Activated T-helper 17 cell treated with anti-CD3 and anti-CD28 coated beads, Interleukin-2, amount 50 U/mL, for 72 hours (primary cell): Measurements from ENCODE around the gene ACO2. TPM values are rescaled to one million over a fixed set of nuclear protein-coding genes. Genes with fewer than 3 reads are reported as not detected.

ENCODE experiments used
- ATAC-seq: fragments of 150-1000 bp; cut with Tn5 transposase; replicated peaks from 2 replicates; pipeline ENCODE4 v1.10.0; 2021; ENCODE audit warnings: mild to moderate bottlenecking, moderate library complexity
- H3K27ac Mint-ChIP-seq: one replicate; pipeline ENCODE4 v1.8.0; 2022; ENCODE audit warnings: mixed read lengths
- H3K27me3 Mint-ChIP-seq: one replicate; pipeline ENCODE4 v1.8.0; 2022; ENCODE audit warnings: mixed read lengths
- H3K36me3 Mint-ChIP-seq: one replicate; pipeline ENCODE4 v1.8.0; 2022; ENCODE audit warnings: low read depth, mild to moderate bottlenecking, mixed read lengths
- H3K4me1 Mint-ChIP-seq: one replicate; pipeline ENCODE4 v1.8.0; 2022; ENCODE audit warnings: mixed read lengths
- H3K4me3 Mint-ChIP-seq: one replicate; pipeline ENCODE4 v1.8.0; 2022; ENCODE audit warnings: mild to moderate bottlenecking, mixed read lengths
- H3K9me3 Mint-ChIP-seq: one replicate; pipeline ENCODE4 v1.8.0; 2022; ENCODE audit warnings: mixed read lengths
- total RNA-seq, 2 donors: library from RNA; stranded (reverse); gene quantifications; one replicate each; pipeline ENCODE4 v1.2.3, GENCODE V29; 2022

Gene ACO2
- total RNA-seq, 2 donors from 2014 or later, result 67.8 to 106 TPM

- Mint-ChIP-seq H3K4me1 (peaks cover 20% of the 10 kb centered on the region), H3K36me3 (peaks cover 17% of the 10 kb centered on the region), H3K4me3 (no peak overlapping the region), H3K27me3 (no peaks in the 10 kb centered on the region), H3K27ac (peak overlapping the region; percentile 41), H3K9me3 (no peaks in the 10 kb centered on the region)
- ATAC-seq, result no peak
Measured at GRCh38 chr22:41478473-41478872, 9.6 kb downstream of the ACO2 start.

GRCh38 chr22:41478891-41479521, 10.1 kb downstream of the ACO2 start:
- ATAC-seq, result peak; percentile 72
- H3K36me3 Mint-ChIP-seq, result peaks cover 11% of the 10 kb centered on the region
- H3K4me1 Mint-ChIP-seq, result peaks cover 14% of the 10 kb centered on the region
- no peaks in the 10 kb centered on the region for H3K9me3 Mint-ChIP-seq
- H3K27me3 Mint-ChIP-seq, result no peaks in the 10 kb centered on the region
- H3K4me3 Mint-ChIP-seq, result no peak overlapping the region
- H3K27ac Mint-ChIP-seq, result peak overlapping the region; percentile 41

DNA sequence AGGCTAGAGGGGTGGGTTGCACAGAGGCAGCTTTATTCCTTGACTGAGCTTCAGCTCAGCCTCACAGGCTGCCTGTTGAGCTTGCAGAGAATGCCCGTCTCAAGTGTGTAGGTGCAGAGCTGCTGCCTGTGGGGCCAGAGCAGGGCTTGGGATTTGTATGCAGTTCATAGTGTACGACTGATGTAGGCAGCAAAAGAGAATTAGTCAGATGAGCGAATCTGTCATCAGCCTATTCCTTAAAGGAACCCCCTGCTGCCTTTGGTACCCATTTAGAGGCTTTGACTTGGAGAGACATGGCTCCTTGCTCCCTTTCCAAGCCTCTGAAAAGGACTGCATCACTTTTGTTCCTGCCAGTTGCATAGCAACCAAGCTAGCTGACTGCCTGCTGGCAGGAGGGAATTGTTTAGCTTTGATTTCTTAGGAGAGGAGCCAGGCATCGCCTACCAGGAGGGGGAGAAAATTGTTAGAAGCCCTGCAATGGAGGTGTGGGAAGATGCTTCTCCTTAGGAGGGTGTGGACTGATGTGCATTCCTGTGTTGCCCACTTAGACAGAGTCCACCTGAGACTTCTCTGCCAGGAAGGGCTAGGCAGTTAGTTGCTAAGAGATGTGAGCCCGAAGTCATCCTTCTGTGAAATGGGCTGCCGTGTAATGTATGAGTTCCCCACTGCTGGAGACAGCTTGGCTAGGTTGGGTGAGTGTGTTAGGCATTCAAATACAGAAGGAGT, 10.9 kb downstream of the ACO2 start:
- H3K27ac Mint-ChIP-seq, result peak overlapping the region; percentile 79
- peaks cover 9% of the 10 kb centered on the region for H3K36me3 Mint-ChIP-seq
- H3K27me3 Mint-ChIP-seq, result no peaks in the 10 kb centered on the region
- H3K4me3 Mint-ChIP-seq, result no peak overlapping the region
- H3K4me1 Mint-ChIP-seq, result peaks cover 13% of the 10 kb centered on the region
- no peak for ATAC-seq
- no peaks in the 10 kb centered on the region for H3K9me3 Mint-ChIP-seq

- Mint-ChIP-seq H3K4me3 (no peak overlapping the region), H3K9me3 (no peaks in the 10 kb centered on the region), H3K4me1 (peaks cover 13% of the 10 kb centered on the region), H3K27me3 (no peaks in the 10 kb centered on the region), H3K27ac (peak overlapping the region; percentile 79), H3K36me3 (peaks cover 9% of the 10 kb centered on the region)
- ATAC-seq, result no peak
Measured at GRCh38 chr22:41480397-41480735, 11.4 kb downstream of the ACO2 start.

DNA sequence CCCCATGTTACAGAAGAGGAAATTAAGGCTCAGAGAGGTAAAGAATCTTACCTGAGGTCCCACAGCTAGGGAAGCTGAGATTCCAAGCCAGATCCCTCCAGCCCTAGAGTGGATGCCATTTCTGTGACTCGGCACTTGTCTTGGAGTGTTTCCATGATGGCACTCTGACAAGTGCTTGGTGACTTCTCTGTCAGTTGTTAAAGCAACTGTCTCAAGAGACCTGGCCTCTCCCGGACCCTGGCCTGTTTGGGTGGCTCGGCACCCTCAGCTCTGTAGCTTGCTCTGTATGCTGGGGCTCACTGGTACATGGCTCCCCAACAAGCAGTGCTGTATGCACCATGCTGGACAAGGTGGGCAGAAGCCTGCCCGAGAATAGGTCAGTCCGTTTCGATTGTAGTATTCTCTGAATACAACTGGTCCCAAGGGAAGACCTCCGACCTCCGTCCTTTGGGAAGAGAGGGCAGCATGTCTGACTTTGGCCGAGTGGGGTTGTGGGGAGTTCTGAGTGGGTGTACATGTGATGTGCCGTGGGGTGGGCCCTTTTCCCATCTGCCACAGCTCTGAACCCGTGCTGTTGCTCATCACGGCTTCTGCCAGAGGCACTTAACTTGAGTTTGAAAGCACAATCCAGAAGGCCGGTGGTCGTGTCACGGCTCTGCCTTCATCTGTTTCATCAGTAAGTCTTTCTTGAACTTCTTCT, 12.4 kb downstream of the ACO2 start:
- no peak for ATAC-seq
- Mint-ChIP-seq H3K4me3 (no peak overlapping the region), H3K27ac (peak overlapping the region; percentile 84), H3K36me3 (peaks cover 14% of the 10 kb centered on the region), H3K27me3 (no peaks in the 10 kb centered on the region), H3K4me1 (peaks cover 18% of the 10 kb centered on the region), H3K9me3 (no peaks in the 10 kb centered on the region)

GRCh38 chr22:41481925-41482318, 13.0 kb downstream of the ACO2 start:
- Mint-ChIP-seq H3K4me1 (peaks cover 18% of the 10 kb centered on the region), H3K27ac (peak overlapping the region; percentile 84), H3K27me3 (no peaks in the 10 kb centered on the region), H3K4me3 (no peak overlapping the region), H3K36me3 (peaks cover 14% of the 10 kb centered on the region), H3K9me3 (no peaks in the 10 kb centered on the region)
- ATAC-seq, result no peak

GRCh38 chr22:41482319-41482935, 13.5 kb downstream of the ACO2 start:
- H3K4me3 Mint-ChIP-seq, result no peak overlapping the region
- H3K27me3 Mint-ChIP-seq, result no peaks in the 10 kb centered on the region
- peak overlapping the region; percentile 84 for H3K27ac Mint-ChIP-seq
- H3K9me3 Mint-ChIP-seq, result no peaks in the 10 kb centered on the region
- H3K36me3 Mint-ChIP-seq, result peaks cover 14% of the 10 kb centered on the region
- H3K4me1 Mint-ChIP-seq, result peaks cover 22% of the 10 kb centered on the region
- ATAC-seq, result no peak

GRCh38 chr22:41485033-41485432, 16.1 kb downstream of the ACO2 start:
- Mint-ChIP-seq H3K27ac (no peak overlapping the region), H3K4me3 (no peak overlapping the region), H3K4me1 (peaks cover 18% of the 10 kb centered on the region), H3K36me3 (peaks cover 5% of the 10 kb centered on the region), H3K27me3 (no peaks in the 10 kb centered on the region), H3K9me3 (no peaks in the 10 kb centered on the region)
- no peak for ATAC-seq

DNA sequence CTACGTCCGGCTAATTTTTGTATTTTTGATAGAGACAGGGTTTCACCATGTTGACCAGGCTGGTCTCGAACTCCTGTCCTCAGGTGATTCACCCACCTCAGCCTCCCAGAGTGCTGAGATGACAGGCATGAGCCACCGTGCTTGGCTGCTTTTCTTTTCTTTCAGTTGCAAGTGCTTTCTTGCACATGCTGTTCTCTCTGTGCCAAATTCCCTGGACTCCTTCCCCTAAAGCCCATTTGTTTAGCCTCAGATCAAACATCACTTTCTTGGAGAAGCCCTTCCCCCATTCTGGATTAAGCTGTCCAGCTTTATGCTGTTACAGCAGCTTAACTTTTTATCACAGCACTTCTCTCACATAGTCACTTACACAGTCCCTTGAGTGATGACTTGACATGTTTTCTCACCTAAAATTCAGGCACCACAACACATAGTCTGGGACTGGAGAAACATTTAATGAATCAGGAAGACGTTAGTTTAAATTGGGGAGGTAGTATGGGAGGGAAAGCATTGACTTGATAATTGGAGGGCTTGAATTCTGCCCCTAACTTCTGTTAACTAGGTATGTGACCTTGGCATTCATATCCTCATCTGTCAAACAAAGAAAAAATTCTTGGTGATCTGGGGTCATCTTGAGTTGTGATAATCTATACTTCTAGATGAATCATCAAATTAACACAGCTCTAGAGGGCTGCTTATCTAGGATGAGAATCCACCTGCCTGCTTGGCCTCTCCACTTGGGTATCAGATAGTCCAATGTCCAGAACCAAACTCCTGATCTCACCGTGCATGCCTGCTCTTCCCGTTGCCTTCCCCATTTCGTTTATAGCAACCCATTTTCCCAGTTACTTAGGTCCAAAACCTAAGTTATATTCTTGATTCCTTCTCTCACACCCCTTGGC, 18.4 kb downstream of the ACO2 start:
- ATAC-seq, result no peak
- Mint-ChIP-seq H3K4me1 (peaks cover 15% of the 10 kb centered on the region), H3K4me3 (no peak overlapping the region), H3K36me3 (peaks cover 5% of the 10 kb centered on the region), H3K27me3 (no peaks in the 10 kb centered on the region), H3K9me3 (no peaks in the 10 kb centered on the region), H3K27ac (peak overlapping the region; percentile 44)

- H3K4me3 Mint-ChIP-seq, result no peak overlapping the region
- no peak for ATAC-seq
- no peaks in the 10 kb centered on the region for H3K27me3 Mint-ChIP-seq
- H3K27ac Mint-ChIP-seq, result peak overlapping the region; percentile 44
- H3K36me3 Mint-ChIP-seq, result peaks cover 5% of the 10 kb centered on the region
- no peaks in the 10 kb centered on the region for H3K9me3 Mint-ChIP-seq
- peaks cover 9% of the 10 kb centered on the region for H3K4me1 Mint-ChIP-seq
Measured at GRCh38 chr22:41488076-41488475, 19.2 kb downstream of the ACO2 start.

GRCh38 chr22:41488596-41489385, 19.9 kb downstream of the ACO2 start:
- ATAC-seq, result no peak
- Mint-ChIP-seq H3K27me3 (no peaks in the 10 kb centered on the region), H3K27ac (no peak overlapping the region), H3K9me3 (no peaks in the 10 kb centered on the region), H3K36me3 (peaks cover 5% of the 10 kb centered on the region), H3K4me3 (no peak overlapping the region), H3K4me1 (peaks cover 9% of the 10 kb centered on the region)

GRCh38 chr22:41491374-41492100, 22.6 kb downstream of the ACO2 start:
- H3K4me1 Mint-ChIP-seq, result peaks cover 4% of the 10 kb centered on the region
- H3K27ac Mint-ChIP-seq, result peak overlapping the region; percentile 24
- H3K36me3 Mint-ChIP-seq, result no peaks in the 10 kb centered on the region
- H3K9me3 Mint-ChIP-seq, result no peaks in the 10 kb centered on the region
- H3K27me3 Mint-ChIP-seq, result no peaks in the 10 kb centered on the region
- ATAC-seq, result no peak
- H3K4me3 Mint-ChIP-seq, result no peak overlapping the region

- H3K27ac Mint-ChIP-seq, result no peak overlapping the region
- H3K27me3 Mint-ChIP-seq, result no peaks in the 10 kb centered on the region
- ATAC-seq, result no peak
- H3K4me1 Mint-ChIP-seq, result no peaks in the 10 kb centered on the region
- no peaks in the 10 kb centered on the region for H3K9me3 Mint-ChIP-seq
- H3K4me3 Mint-ChIP-seq, result no peak overlapping the region
- H3K36me3 Mint-ChIP-seq, result peaks cover 46% of the 10 kb centered on the region
Measured at GRCh38 chr22:41498303-41498835, 29.5 kb downstream of the ACO2 start.
